ENCODE measurements around the gene FAM200A.
A peak's percentile ranks its signal among the peaks of the same experiment; 100 is the strongest.

FAM200A gene

DNA sequence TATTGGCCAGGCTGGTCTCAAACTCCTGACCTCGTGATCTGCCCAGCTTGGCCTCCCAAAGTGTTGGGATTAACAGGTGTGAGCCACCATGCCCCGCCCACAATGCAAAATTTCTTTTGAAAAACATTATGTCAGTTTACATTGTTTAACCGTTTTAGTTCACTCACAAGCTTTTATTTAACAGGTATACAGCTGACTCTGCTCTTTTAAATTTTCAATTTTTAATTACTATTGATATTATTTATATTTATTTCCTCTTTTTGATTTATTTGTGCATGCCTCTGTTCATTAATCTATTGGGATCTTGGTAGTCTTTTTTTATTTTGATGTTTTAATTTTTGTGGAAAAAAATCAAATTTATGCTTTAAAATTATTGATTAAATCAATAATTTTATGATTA lies 30.5 kb downstream of the FAM200A start:
- no peak overlapping the region for H3K23ac ChIP-seq (ENCODE audit: low read length in 2 of 2)
- no peaks in the 10 kb centered on the region for H3K27me3 ChIP-seq (ENCODE audit: control insufficient read depth in 1 of 2, insufficient read depth in 1 of 2, low read length in 2 of 2)
- no peak overlapping the region for H3K9ac ChIP-seq (ENCODE audit: low read length)
- H4K8ac ChIP-seq (ENCODE audit: low read length): no peak overlapping the region
- H3K4me3 ChIP-seq (ENCODE audit: insufficient read depth in 1 of 2, low read depth in 1 of 2, low read length in 2 of 2): no peak overlapping the region
- H2BK12ac ChIP-seq (ENCODE audit: low read length in 2 of 2): no peak overlapping the region
- H2BK5ac ChIP-seq (ENCODE audit: low read depth, low read length, poor library complexity, severe bottlenecking): no peak overlapping the region
- H2BK120ac ChIP-seq (ENCODE audit: low read depth, low read length): no peak overlapping the region
- H3K27ac ChIP-seq (ENCODE audit: low read length, poor library complexity, severe bottlenecking): no peak overlapping the region
- H2BK15ac ChIP-seq (ENCODE audit: low read depth, poor library complexity, severe bottlenecking): no peak overlapping the region
- H3K9me3 ChIP-seq (ENCODE audit: control insufficient read depth, low read length): peaks cover 5% of the 10 kb centered on the region
- H2AFZ ChIP-seq (ENCODE audit: low read depth, low read length): no peak overlapping the region
- H3K36me3 ChIP-seq (ENCODE audit: control insufficient read depth in 1 of 2, insufficient read depth in 2 of 2, low read depth in 1 of 2, low read length in 2 of 2): peaks cover 47 to 77% of the 10 kb centered on the region in 2 experiments
- H3K4me2 ChIP-seq (ENCODE audit: low read length, poor library complexity, severe bottlenecking): no peak overlapping the region
- H4K91ac ChIP-seq (ENCODE audit: low read length): no peak overlapping the region
- WGBS: 94% methylated on average over 3 of the region's 3 CpGs
- H3K79me1 ChIP-seq (replicated peaks; ENCODE audit: low read length, poor library complexity, severe bottlenecking): peaks cover 33% of the 10 kb centered on the region
- H3K14ac ChIP-seq (ENCODE audit: low read length in 2 of 2): no peak overlapping the region
- no peak overlapping the region for H3K4ac ChIP-seq (ENCODE audit: low read depth in 1 of 2, low read length in 2 of 2)
- no peak overlapping the region for H3K18ac ChIP-seq (ENCODE audit: low read depth in 1 of 2, low read length in 2 of 2)
- no peaks in the 10 kb centered on the region for H3K4me1 ChIP-seq (ENCODE audit: control insufficient read depth, insufficient read depth, low read depth, low read length)
- DNase-seq: no peak
- H2AK5ac ChIP-seq (ENCODE audit: low read length, severe bottlenecking): no peak overlapping the region

GRCh38 chr7:99514050-99514449 lies 37.9 kb downstream of the FAM200A start:
- H3K18ac ChIP-seq (ENCODE audit: low read depth in 1 of 2, low read length in 2 of 2): no peak overlapping the region
- H2AFZ ChIP-seq (ENCODE audit: low read depth, low read length): no peak overlapping the region
- H3K9me3 ChIP-seq (ENCODE audit: control insufficient read depth, low read length): no peaks in the 10 kb centered on the region
- H3K27me3 ChIP-seq (ENCODE audit: control insufficient read depth in 1 of 2, insufficient read depth in 1 of 2, low read length in 2 of 2): no peaks in the 10 kb centered on the region
- no peak overlapping the region for H4K91ac ChIP-seq (ENCODE audit: low read length)
- H3K4me1 ChIP-seq (ENCODE audit: control insufficient read depth, insufficient read depth, low read depth, low read length): no peaks in the 10 kb centered on the region
- no peak for DNase-seq
- peaks cover 49 to 55% of the 10 kb centered on the region in 2 experiments for H3K36me3 ChIP-seq (ENCODE audit: control insufficient read depth in 1 of 2, insufficient read depth in 2 of 2, low read depth in 1 of 2, low read length in 2 of 2)
- WGBS: 100% methylated on average over 1 of the region's 1 CpG
- H3K4me2 ChIP-seq (ENCODE audit: low read length, poor library complexity, severe bottlenecking): no peak overlapping the region
- H3K4ac ChIP-seq (ENCODE audit: low read depth in 1 of 2, low read length in 2 of 2): no peak overlapping the region
- H3K27ac ChIP-seq (ENCODE audit: low read length, poor library complexity, severe bottlenecking): no peak overlapping the region
- no peak overlapping the region for H2BK120ac ChIP-seq (ENCODE audit: low read depth, low read length)
- no peak overlapping the region for H3K14ac ChIP-seq (ENCODE audit: low read length in 2 of 2)
- no peak overlapping the region for H2BK12ac ChIP-seq (ENCODE audit: low read length in 2 of 2)
- peaks cover 28% of the 10 kb centered on the region for H3K79me1 ChIP-seq (replicated peaks; ENCODE audit: low read length, poor library complexity, severe bottlenecking)
- H3K23ac ChIP-seq (ENCODE audit: low read length in 2 of 2): no peak overlapping the region
- H4K8ac ChIP-seq (ENCODE audit: low read length): no peak overlapping the region
- no peak overlapping the region for H3K4me3 ChIP-seq (ENCODE audit: insufficient read depth in 1 of 2, low read depth in 1 of 2, low read length in 2 of 2)
- peak overlapping the region; percentile 38 for H3K9ac ChIP-seq (ENCODE audit: low read length)
- no peak overlapping the region for H2BK15ac ChIP-seq (ENCODE audit: low read depth, poor library complexity, severe bottlenecking)
- H2BK5ac ChIP-seq (ENCODE audit: low read depth, low read length, poor library complexity, severe bottlenecking): no peak overlapping the region
- H2AK5ac ChIP-seq (ENCODE audit: low read length, severe bottlenecking): no peak overlapping the region

DNA sequence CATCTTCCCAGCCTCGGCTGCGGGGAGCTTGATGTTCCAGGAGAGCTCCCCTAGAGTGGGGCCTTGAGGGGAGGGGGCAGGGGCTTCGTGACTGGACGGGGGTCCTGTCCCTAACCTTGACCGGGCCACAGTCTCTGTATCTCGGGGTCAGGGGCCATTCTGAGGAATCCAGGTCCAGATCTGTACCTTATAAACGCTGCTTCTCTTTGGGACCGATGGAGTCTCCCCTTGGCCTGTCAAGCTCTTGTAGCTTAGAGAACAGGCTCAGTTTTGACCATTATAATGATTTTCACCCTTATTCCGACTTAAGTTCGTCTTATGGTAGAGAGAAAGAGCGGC lies 46.6 kb downstream of the FAM200A start:
- no peak overlapping the region for H3K14ac ChIP-seq (ENCODE audit: low read length in 2 of 2)
- no peak overlapping the region for H2BK12ac ChIP-seq (ENCODE audit: low read length in 2 of 2)
- H3K27ac ChIP-seq (ENCODE audit: low read length, poor library complexity, severe bottlenecking): peak overlapping the region; percentile 57
- no peaks in the 10 kb centered on the region for H3K9me3 ChIP-seq (ENCODE audit: control insufficient read depth, low read length)
- peak overlapping the region; percentile 88 for H3K9ac ChIP-seq (ENCODE audit: low read length)
- DNase-seq: no peak
- H4K8ac ChIP-seq (ENCODE audit: low read length): peak overlapping the region; percentile 87
- no peak overlapping the region for H2BK15ac ChIP-seq (ENCODE audit: low read depth, poor library complexity, severe bottlenecking)
- H3K27me3 ChIP-seq (ENCODE audit: control insufficient read depth in 1 of 2, insufficient read depth in 1 of 2, low read length in 2 of 2): no peaks in the 10 kb centered on the region
- 5% methylated on average over 11 of the region's 11 CpGs for WGBS
- peak overlapping the region; percentile 31 for H2AK5ac ChIP-seq (ENCODE audit: low read length, severe bottlenecking)
- H3K79me1 ChIP-seq (replicated peaks; ENCODE audit: low read length, poor library complexity, severe bottlenecking): peaks cover 5% of the 10 kb centered on the region
- no peak overlapping the region for H2BK120ac ChIP-seq (ENCODE audit: low read depth, low read length)
- H3K18ac ChIP-seq (ENCODE audit: low read depth in 1 of 2, low read length in 2 of 2): peak overlapping the region; percentile 3 to 43
- no peak overlapping the region for H2AFZ ChIP-seq (ENCODE audit: low read depth, low read length)
- H3K4me1 ChIP-seq (ENCODE audit: control insufficient read depth, insufficient read depth, low read depth, low read length): peaks cover 15% of the 10 kb centered on the region
- H3K4me3 ChIP-seq (ENCODE audit: insufficient read depth in 1 of 2, low read depth in 1 of 2, low read length in 2 of 2): peak overlapping the region; percentile 83 to 85
- H3K23ac ChIP-seq (ENCODE audit: low read length in 2 of 2): no peak overlapping the region
- peak overlapping the region in 1 of 2 experiments; percentile 87 for H3K4ac ChIP-seq (ENCODE audit: low read depth in 1 of 2, low read length in 2 of 2)
- H3K4me2 ChIP-seq (ENCODE audit: low read length, poor library complexity, severe bottlenecking): peak overlapping the region; percentile 64
- peak overlapping the region; percentile 66 for H4K91ac ChIP-seq (ENCODE audit: low read length)
- no peak overlapping the region for H2BK5ac ChIP-seq (ENCODE audit: low read depth, low read length, poor library complexity, severe bottlenecking)
- peaks cover 4 to 10% of the 10 kb centered on the region in 2 experiments for H3K36me3 ChIP-seq (ENCODE audit: control insufficient read depth in 1 of 2, insufficient read depth in 2 of 2, low read depth in 1 of 2, low read length in 2 of 2)

DNA sequence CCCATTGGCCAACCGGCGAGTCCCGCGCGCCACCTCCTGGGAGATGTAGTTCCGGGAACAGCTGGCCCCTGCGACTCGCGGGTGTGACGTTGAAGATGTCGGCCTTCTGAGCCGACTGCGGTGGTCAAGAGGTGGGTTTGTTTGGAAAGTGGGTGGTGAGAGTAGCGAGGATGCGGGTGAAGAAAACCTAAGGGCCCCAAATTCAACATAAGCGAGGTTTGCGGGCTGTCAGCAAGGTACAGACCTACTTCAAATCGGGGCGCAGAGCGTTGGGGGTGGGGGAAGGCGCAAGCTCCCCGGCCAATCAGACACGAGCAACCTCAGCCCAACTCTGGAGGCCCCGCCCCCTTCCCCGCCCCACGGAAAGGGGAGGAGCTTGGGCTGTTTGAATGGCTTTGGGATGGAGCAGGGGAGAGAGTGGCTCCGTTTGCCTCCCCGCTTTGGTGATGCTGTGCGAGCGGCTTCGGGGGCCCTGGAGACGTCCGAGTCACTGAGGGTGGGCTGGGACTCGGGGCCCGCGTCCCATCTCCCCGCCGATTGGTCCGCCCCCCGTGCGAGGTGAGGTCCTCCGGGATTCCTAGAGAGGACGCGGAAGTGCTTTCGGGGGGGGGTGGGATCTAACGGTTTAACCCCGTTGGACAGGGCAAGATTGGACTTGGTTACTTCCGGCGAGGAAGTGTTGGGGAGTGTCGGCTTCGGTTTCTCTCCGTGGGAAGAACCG lies 47.2 kb downstream of the FAM200A start, which contains the start of gene ZKSCAN5:
Gene ZKSCAN5, plus strand, starts transcription at position 60 of the 721 bp plus-strand sequence. CDS start 1,383 bp downstream, outside the sequence.
- H4K8ac ChIP-seq (ENCODE audit: low read length): peak within 1 kb of the TSS; percentile 90
- H3K14ac ChIP-seq (ENCODE audit: low read length in 2 of 2): peak within 1 kb of the TSS in 1 of 2 experiments; percentile 72
- H2BK15ac ChIP-seq (ENCODE audit: low read depth, poor library complexity, severe bottlenecking): peak within 1 kb of the TSS; percentile 98
- peak within 1 kb of the TSS; percentile 90 for H3K27ac ChIP-seq (ENCODE audit: low read length, poor library complexity, severe bottlenecking)
- H3K4ac ChIP-seq (ENCODE audit: low read depth in 1 of 2, low read length in 2 of 2): peak within 1 kb of the TSS in 1 of 2 experiments; percentile 87
- peaks cover 3% of the 10 kb centered on the region for H3K79me1 ChIP-seq (replicated peaks; ENCODE audit: low read length, poor library complexity, severe bottlenecking)
- peak within 1 kb of the TSS; percentile 64 for H3K4me2 ChIP-seq (ENCODE audit: low read length, poor library complexity, severe bottlenecking)
- H2AFZ ChIP-seq (ENCODE audit: low read depth, low read length): peak within 1 kb of the TSS; percentile 99
- H2BK5ac ChIP-seq (ENCODE audit: low read depth, low read length, poor library complexity, severe bottlenecking): peak within 1 kb of the TSS; percentile 67
- H3K4me3 ChIP-seq (ENCODE audit: insufficient read depth in 1 of 2, low read depth in 1 of 2, low read length in 2 of 2): peak within 1 kb of the TSS; percentile 83 to 85
- peaks cover 15% of the 10 kb centered on the region for H3K4me1 ChIP-seq (ENCODE audit: control insufficient read depth, insufficient read depth, low read depth, low read length)
- peak within 1 kb of the TSS; percentile 31 for H2AK5ac ChIP-seq (ENCODE audit: low read length, severe bottlenecking)
- H4K91ac ChIP-seq (ENCODE audit: low read length): peak within 1 kb of the TSS; percentile 70
- H3K9me3 ChIP-seq (ENCODE audit: control insufficient read depth, low read length): no peaks in the 10 kb centered on the region
- peak within 1 kb of the TSS; percentile 86 for H2BK120ac ChIP-seq (ENCODE audit: low read depth, low read length)
- H3K18ac ChIP-seq (ENCODE audit: low read depth in 1 of 2, low read length in 2 of 2): peak within 1 kb of the TSS; percentile 82 to 93
- H3K36me3 ChIP-seq (ENCODE audit: control insufficient read depth in 1 of 2, insufficient read depth in 2 of 2, low read depth in 1 of 2, low read length in 2 of 2): peaks cover under 1 to 10% of the 10 kb centered on the region in 2 experiments
- H3K27me3 ChIP-seq (ENCODE audit: control insufficient read depth in 1 of 2, insufficient read depth in 1 of 2, low read length in 2 of 2): no peaks in the 10 kb centered on the region
- H2BK12ac ChIP-seq (ENCODE audit: low read length in 2 of 2): peak within 1 kb of the TSS in 1 of 2 experiments; percentile 47
- peak within 1 kb of the TSS; percentile 88 for H3K9ac ChIP-seq (ENCODE audit: low read length)
- under 1% methylated on average over 40 of the region's 53 CpGs for WGBS
- H3K23ac ChIP-seq (ENCODE audit: low read length in 2 of 2): peak within 1 kb of the TSS in 1 of 2 experiments; percentile 31
- peak; percentile 98 for DNase-seq
